HepG2 (cell line): ENCODE results near the gene MYADML2. TPM values are rescaled to one million over a fixed set of nuclear protein-coding genes. Genes with fewer than 3 reads are reported as not detected.

Experiments
- EP300 ChIP-seq, 3 experiments: sonication (generic) in 1 of 3; formaldehyde crosslinking in 1 of 3; IDR thresholded peaks; 2 replicates each; pipeline versions ENCODE4 v1.5.1 to v1.6.1; 2011 to 2020; ENCODE audit warnings: low read depth in 2 of 3, low read length in 2 of 3, borderline replicate concordance in 1 of 3, improper control_type of control experiment in 1 of 3, mild to moderate bottlenecking in 1 of 3, missing genetic modification reagents in 1 of 3, moderate library complexity in 1 of 3
- ETV5 ChIP-seq: IDR thresholded peaks from 2 replicates; pipeline ENCODE4 v1.6.1; 2018; ENCODE audit warnings: missing biosample characterization, missing genetic modification reagents, inconsistent platforms, borderline replicate concordance
- FOXP4 ChIP-seq: sonication (generic); formaldehyde crosslinking; IDR thresholded peaks from 2 replicates; pipeline ENCODE4 v1.4.0; 2020; ENCODE audit warnings: missing genetic modification reagents
- HDAC2 ChIP-seq: sonication (generic); formaldehyde crosslinking; IDR thresholded peaks from 2 replicates; pipeline ENCODE4 v1.4.0; 2020; ENCODE audit warnings: missing genetic modification reagents
- HNF1B ChIP-seq: sonication (generic); formaldehyde crosslinking; IDR thresholded peaks from 2 replicates; pipeline ENCODE4 v1.5.1; 2020; ENCODE audit warnings: mild to moderate bottlenecking, moderate library complexity, missing genetic modification reagents
- HNF4A ChIP-seq: sonication (generic); formaldehyde crosslinking; IDR thresholded peaks from 2 replicates; pipeline ENCODE4 v1.4.0; 2020; ENCODE audit warnings: missing genetic modification reagents
- ISL2 ChIP-seq: sonication (generic); formaldehyde crosslinking; IDR thresholded peaks from 2 replicates; pipeline ENCODE4 v1.5.0; 2020; ENCODE audit warnings: missing genetic modification reagents
- MXD4 ChIP-seq: IDR thresholded peaks from 2 replicates; pipeline ENCODE4 v1.6.1; 2016; ENCODE audit warnings: mild to moderate bottlenecking, missing biosample characterization, missing genetic modification reagents
- PHF20 ChIP-seq: sonication (generic); formaldehyde crosslinking; IDR thresholded peaks from 2 replicates; pipeline ENCODE4 v1.5.0; 2020; ENCODE audit warnings: mild to moderate bottlenecking, missing genetic modification reagents
- REST ChIP-seq, 2 experiments: IDR thresholded peaks; 2 replicates each; pipeline ENCODE4 v1.6.1; 2011 to 2012; ENCODE audit warnings: low read length in 2 of 2, borderline replicate concordance in 1 of 2, low read depth in 1 of 2, mild to moderate bottlenecking in 1 of 2, moderate library complexity in 1 of 2
- ZNF614 ChIP-seq: IDR thresholded peaks from 2 replicates; pipeline ENCODE4 v1.6.1; 2018; ENCODE audit warnings: missing biosample characterization, missing genetic modification reagents, inconsistent platforms, borderline replicate concordance
- polyA plus RNA-seq, 8 experiments: library from polyadenylated mRNA; depleted of rRNA in 3 of 8; stranded (reverse) in 7 of 8; unstranded in 1 of 8; fragments of >200 nt; fragmentation: Illumina TruSeq in 4 of 8; extraction: Trizol in 4 of 8; gene quantifications; 2 replicates each; pipeline versions ENCODE4 v1.2.1 to v1.2.3, GENCODE V29; 2011 to 2016; ENCODE audit warnings: low read depth in 4 of 8, missing spikeins in 1 of 8, mixed read lengths in 1 of 8; ENCODE audit not compliant: insufficient read depth in 1 of 8
- total RNA-seq, 5 experiments: library from RNA; depleted of rRNA; stranded (reverse); fragments of >200 nt; fragmentation: Illumina TruSeq; extraction: Trizol; gene quantifications; 2 replicates each; pipeline ENCODE4 v1.2.3, GENCODE V29; 2016; ENCODE audit warnings: low read depth in 1 of 5
- TF ChIP-seq, protein P1 (sequence below): sonication (generic); formaldehyde crosslinking; IDR thresholded peaks from 2 replicates; pipeline ENCODE4 v1.4.0; 2020; ENCODE audit warnings: missing genetic modification reagents
- TF ChIP-seq, protein P2 (sequence below): sonication (generic); formaldehyde crosslinking; IDR thresholded peaks from 2 replicates; pipeline ENCODE4 v1.4.0; 2020; ENCODE audit warnings: missing genetic modification reagents, borderline replicate concordance

MYADML2 gene
- total and polyA plus RNA-seq, 2 of the 13 experiments (the other 11 are each of a cell fraction or from before 2014, with no cell fraction given) = not detected

- TF ChIP-seq, protein P1, sequence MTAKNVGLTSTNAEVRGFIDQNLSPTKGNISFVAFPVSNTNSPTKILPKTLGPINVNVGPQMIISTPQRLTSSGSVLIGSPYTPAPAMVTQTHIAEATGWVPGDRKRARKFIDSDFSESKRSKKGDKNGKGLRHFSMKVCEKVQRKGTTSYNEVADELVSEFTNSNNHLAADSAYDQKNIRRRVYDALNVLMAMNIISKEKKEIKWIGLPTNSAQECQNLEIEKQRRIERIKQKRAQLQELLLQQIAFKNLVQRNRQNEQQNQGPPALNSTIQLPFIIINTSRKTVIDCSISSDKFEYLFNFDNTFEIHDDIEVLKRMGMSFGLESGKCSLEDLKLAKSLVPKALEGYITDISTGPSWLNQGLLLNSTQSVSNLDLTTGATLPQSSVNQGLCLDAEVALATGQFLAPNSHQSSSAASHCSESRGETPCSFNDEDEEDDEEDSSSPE (CRISPR knock-in tag) = peak; percentile 53
- TF ChIP-seq REST (IDR thresholded peaks at IDR 0.05; ENCODE audit: borderline replicate concordance in 1 of 2, low read depth in 1 of 2, low read length in 2 of 2) = peak in 1 of 2 experiments; percentile 52; a peak in 2 of 4 replicates
- peak; percentile 50; the same call in 1 of the 2 replicates for TF ChIP-seq PHF20 (CRISPR knock-in tag)
- peak; percentile 2; the same call in 1 of the 2 replicates for TF ChIP-seq MXD4 (CRISPR knock-in tag)
- peak; percentile 88 for TF ChIP-seq FOXP4 (CRISPR knock-in tag)
- peak; percentile 96 for TF ChIP-seq ISL2 (CRISPR knock-in tag)
- TF ChIP-seq ZNF614 (CRISPR knock-in tag) = peak; percentile 19; the same call in 1 of the 2 replicates
- peak; percentile 66 for TF ChIP-seq HNF4A
- TF ChIP-seq, protein P2, sequence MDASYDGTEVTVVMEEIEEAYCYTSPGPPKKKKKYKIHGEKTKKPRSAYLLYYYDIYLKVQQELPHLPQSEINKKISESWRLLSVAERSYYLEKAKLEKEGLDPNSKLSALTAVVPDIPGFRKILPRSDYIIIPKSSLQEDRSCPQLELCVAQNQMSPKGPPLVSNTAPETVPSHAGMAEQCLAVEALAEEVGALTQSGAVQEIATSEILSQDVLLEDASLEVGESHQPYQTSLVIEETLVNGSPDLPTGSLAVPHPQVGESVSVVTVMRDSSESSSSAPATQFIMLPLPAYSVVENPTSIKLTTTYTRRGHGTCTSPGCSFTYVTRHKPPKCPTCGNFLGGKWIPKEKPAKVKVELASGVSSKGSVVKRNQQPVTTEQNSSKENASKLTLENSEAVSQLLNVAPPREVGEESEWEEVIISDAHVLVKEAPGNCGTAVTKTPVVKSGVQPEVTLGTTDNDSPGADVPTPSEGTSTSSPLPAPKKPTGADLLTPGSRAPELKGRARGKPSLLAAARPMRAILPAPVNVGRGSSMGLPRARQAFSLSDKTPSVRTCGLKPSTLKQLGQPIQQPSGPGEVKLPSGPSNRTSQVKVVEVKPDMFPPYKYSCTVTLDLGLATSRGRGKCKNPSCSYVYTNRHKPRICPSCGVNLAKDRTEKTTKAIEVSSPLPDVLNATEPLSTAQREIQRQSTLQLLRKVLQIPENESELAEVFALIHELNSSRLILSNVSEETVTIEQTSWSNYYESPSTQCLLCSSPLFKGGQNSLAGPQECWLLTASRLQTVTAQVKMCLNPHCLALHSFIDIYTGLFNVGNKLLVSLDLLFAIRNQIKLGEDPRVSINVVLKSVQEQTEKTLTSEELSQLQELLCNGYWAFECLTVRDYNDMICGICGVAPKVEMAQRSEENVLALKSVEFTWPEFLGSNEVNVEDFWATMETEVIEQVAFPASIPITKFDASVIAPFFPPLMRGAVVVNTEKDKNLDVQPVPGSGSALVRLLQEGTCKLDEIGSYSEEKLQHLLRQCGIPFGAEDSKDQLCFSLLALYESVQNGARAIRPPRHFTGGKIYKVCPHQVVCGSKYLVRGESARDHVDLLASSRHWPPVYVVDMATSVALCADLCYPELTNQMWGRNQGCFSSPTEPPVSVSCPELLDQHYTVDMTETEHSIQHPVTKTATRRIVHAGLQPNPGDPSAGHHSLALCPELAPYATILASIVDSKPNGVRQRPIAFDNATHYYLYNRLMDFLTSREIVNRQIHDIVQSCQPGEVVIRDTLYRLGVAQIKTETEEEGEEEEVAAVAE (CRISPR knock-in tag) = 0 out of 2 replicates have a peak, but pooled peaks have one; percentile 30
- TF ChIP-seq HDAC2 = no peak; the same call in none of the 2 replicates
- TF ChIP-seq HNF1B = peak; percentile 50
- TF ChIP-seq EP300 (IDR thresholded peaks at IDR 0.05; ENCODE audit: low read depth in 2 of 2, low read length in 2 of 2) = peak; percentile 90 to 98
- peak; percentile 70; the same call in 1 of the 2 replicates for TF ChIP-seq EP300 (CRISPR knock-in tag; IDR thresholded peaks at IDR 0.05; ENCODE audit: borderline replicate concordance)
- TF ChIP-seq ETV5 (CRISPR knock-in tag) = peak; percentile 44
Observed at GRCh38 chr17:81994593-81995462, 47.8 kb upstream of the MYADML2 start (continued).
